SK-N-SH treated with all-trans-retinoic acid at 6 μM for 48 hours (cell line): Measurements from ENCODE around the gene NSUN5.
A peak's percentile ranks its signal among the peaks of the same experiment; 100 is the strongest.

Experiments used
- ATAC-seq: fragments of 200-7000 bp; cut with Tn5 transposase; 3 replicates; pipeline ENCODE4 v1.9.1; 2020; ENCODE audit warnings: mild to moderate bottlenecking, moderate library complexity
- ARNTL ChIP-seq: fragments of 450-650 bp; formaldehyde crosslinking; IDR thresholded peaks from 2 replicates; pipeline ENCODE4 v1.5.0; 2020; ENCODE audit warnings: low read depth, mild to moderate bottlenecking, moderate library complexity, borderline replicate concordance
- BACH2 ChIP-seq: fragments of 250-450 bp; sonication (Bioruptor Pico); IDR thresholded peaks from 2 replicates; pipeline ENCODE4 v1.9.0; 2021; ENCODE audit warnings: mild to moderate bottlenecking, borderline replicate concordance
- CSDC2 ChIP-seq: fragments of 250-450 bp; sonication (Bioruptor Pico); IDR thresholded peaks from 2 replicates; pipeline ENCODE4 v1.5.0; 2020; ENCODE audit warnings: mild to moderate bottlenecking, moderate library complexity
- ESRRG ChIP-seq: fragments of 250-450 bp; sonication (Bioruptor Pico); IDR thresholded peaks from 2 replicates; pipeline ENCODE4 v1.6.1; 2021; ENCODE audit warnings: mild to moderate bottlenecking
- GLIS3 ChIP-seq: fragments of 250-450 bp; sonication (Bioruptor Pico); IDR thresholded peaks from 2 replicates; pipeline ENCODE4 v1.5.0; 2020; ENCODE audit warnings: mild to moderate bottlenecking, moderate library complexity
- OSR1 ChIP-seq: fragments of 250-450 bp; sonication (Bioruptor Pico); IDR thresholded peaks from 2 replicates; pipeline ENCODE4 v1.8.0; 2022; ENCODE audit warnings: moderate library complexity, mild to moderate bottlenecking, inconsistent platforms
- PPARA ChIP-seq: fragments of 250-450 bp; sonication (Bioruptor Pico); IDR thresholded peaks from 2 replicates; pipeline ENCODE4 v1.5.0; 2020; ENCODE audit warnings: mild to moderate bottlenecking, borderline replicate concordance
- RARB ChIP-seq: fragments of 250-450 bp; sonication (Bioruptor Pico); IDR thresholded peaks from 2 replicates; pipeline ENCODE4 v1.8.0; 2021; ENCODE audit warnings: mild to moderate bottlenecking, moderate library complexity
- SNAI2 ChIP-seq: fragments of 250-450 bp; sonication (Bioruptor Pico); IDR thresholded peaks from 2 replicates; pipeline ENCODE4 v1.5.0; 2020; ENCODE audit warnings: mild to moderate bottlenecking, moderate library complexity
- TCF4 ChIP-seq: fragments of 250-450 bp; sonication (Bioruptor Pico); IDR thresholded peaks from 2 replicates; pipeline ENCODE4 v1.8.0; 2021; ENCODE audit warnings: mild to moderate bottlenecking, moderate library complexity, borderline replicate concordance
- ZC3H10 ChIP-seq: fragments of 250-450 bp; sonication (Bioruptor Pico); IDR thresholded peaks from 2 replicates; pipeline ENCODE4 v1.5.1; 2021; ENCODE audit warnings: mild to moderate bottlenecking, moderate library complexity
- ZFP3 ChIP-seq: fragments of 250-450 bp; sonication (Bioruptor Pico); IDR thresholded peaks from 2 replicates; pipeline ENCODE4 v1.5.0; 2020; ENCODE audit warnings: mild to moderate bottlenecking, moderate library complexity
- ZFP30 ChIP-seq: fragments of 450-650 bp; formaldehyde crosslinking; IDR thresholded peaks from 2 replicates; pipeline ENCODE4 v1.5.0; 2022; ENCODE audit warnings: mild to moderate bottlenecking, moderate library complexity
- ZNF70 ChIP-seq: fragments of 450-650 bp; formaldehyde crosslinking; IDR thresholded peaks from 2 replicates; pipeline ENCODE4 v1.5.0; 2020; ENCODE audit warnings: mild to moderate bottlenecking, moderate library complexity
- ZNF8 ChIP-seq: fragments of 450-650 bp; formaldehyde crosslinking; IDR thresholded peaks from 2 replicates; pipeline ENCODE4 v1.5.0; 2020; ENCODE audit warnings: mild to moderate bottlenecking, moderate library complexity
- TF ChIP-seq, protein P1 (sequence below): fragments of 250-450 bp; sonication (Bioruptor Pico); IDR thresholded peaks from 2 replicates; pipeline ENCODE4 v1.8.0; 2020; ENCODE audit warnings: mild to moderate bottlenecking, moderate library complexity, borderline replicate concordance
- TF ChIP-seq, protein P2 (sequence below): fragments of 250-450 bp; sonication (Bioruptor Pico); IDR thresholded peaks from 2 replicates; pipeline ENCODE4 v1.8.0; 2021; ENCODE audit warnings: low read depth, mild to moderate bottlenecking, moderate library complexity, borderline replicate concordance
- TF ChIP-seq, protein P3 (sequence below): fragments of 250-450 bp; sonication (Bioruptor Pico); IDR thresholded peaks from 2 replicates; pipeline ENCODE4 v1.5.0; 2020; ENCODE audit warnings: mild to moderate bottlenecking, moderate library complexity
- TF ChIP-seq, protein P4 (sequence below): fragments of 250-450 bp; sonication (Bioruptor Pico); IDR thresholded peaks from 2 replicates; pipeline ENCODE4 v1.5.1; 2020; ENCODE audit warnings: low read depth, mild to moderate bottlenecking, moderate library complexity
- TF ChIP-seq, protein P5 (sequence below): fragments of 250-450 bp; sonication (Bioruptor Pico); IDR thresholded peaks from 2 replicates; pipeline ENCODE4 v1.5.1; 2021; ENCODE audit warnings: mild to moderate bottlenecking, moderate library complexity

NSUN5 gene

DNA sequence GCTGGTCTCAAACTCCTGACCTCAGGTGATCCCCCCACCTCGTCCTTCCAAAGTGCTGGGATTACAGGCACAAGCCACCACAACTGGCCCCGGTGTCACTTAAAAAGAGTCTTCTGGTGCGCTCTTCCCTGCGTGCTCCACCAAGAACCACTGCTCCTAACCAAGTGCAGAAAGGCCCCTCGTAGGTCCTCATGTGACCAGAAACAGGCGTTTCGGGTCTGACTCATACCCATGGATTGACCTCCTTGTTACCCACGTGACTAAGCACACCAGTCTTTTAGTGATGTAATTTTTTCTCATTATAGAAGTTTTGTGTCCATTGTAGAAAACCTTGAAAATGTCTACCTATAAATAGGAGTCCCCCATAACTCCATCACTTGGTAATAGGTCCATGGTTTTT is 33.3 kb upstream of the NSUN5 start:
- ATAC-seq: peak; percentile 58
- no peak for TF ChIP-seq ZC3H10 (CRISPR knock-in tag)
- TF ChIP-seq CSDC2 (CRISPR knock-in tag): no peak
- no peak for TF ChIP-seq RARB (CRISPR knock-in tag)
- TF ChIP-seq ARNTL (CRISPR knock-in tag): no peak
- TF ChIP-seq, protein P1, sequence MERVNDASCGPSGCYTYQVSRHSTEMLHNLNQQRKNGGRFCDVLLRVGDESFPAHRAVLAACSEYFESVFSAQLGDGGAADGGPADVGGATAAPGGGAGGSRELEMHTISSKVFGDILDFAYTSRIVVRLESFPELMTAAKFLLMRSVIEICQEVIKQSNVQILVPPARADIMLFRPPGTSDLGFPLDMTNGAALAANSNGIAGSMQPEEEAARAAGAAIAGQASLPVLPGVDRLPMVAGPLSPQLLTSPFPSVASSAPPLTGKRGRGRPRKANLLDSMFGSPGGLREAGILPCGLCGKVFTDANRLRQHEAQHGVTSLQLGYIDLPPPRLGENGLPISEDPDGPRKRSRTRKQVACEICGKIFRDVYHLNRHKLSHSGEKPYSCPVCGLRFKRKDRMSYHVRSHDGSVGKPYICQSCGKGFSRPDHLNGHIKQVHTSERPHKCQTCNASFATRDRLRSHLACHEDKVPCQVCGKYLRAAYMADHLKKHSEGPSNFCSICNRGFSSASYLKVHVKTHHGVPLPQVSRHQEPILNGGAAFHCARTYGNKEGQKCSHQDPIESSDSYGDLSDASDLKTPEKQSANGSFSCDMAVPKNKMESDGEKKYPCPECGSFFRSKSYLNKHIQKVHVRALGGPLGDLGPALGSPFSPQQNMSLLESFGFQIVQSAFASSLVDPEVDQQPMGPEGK: no peak
- no peak for TF ChIP-seq GLIS3 (CRISPR knock-in tag)
- TF ChIP-seq OSR1 (CRISPR knock-in tag): no peak
- TF ChIP-seq BACH2 (CRISPR knock-in tag): no peak
- TF ChIP-seq ESRRG: no peak
- TF ChIP-seq, protein P2, sequence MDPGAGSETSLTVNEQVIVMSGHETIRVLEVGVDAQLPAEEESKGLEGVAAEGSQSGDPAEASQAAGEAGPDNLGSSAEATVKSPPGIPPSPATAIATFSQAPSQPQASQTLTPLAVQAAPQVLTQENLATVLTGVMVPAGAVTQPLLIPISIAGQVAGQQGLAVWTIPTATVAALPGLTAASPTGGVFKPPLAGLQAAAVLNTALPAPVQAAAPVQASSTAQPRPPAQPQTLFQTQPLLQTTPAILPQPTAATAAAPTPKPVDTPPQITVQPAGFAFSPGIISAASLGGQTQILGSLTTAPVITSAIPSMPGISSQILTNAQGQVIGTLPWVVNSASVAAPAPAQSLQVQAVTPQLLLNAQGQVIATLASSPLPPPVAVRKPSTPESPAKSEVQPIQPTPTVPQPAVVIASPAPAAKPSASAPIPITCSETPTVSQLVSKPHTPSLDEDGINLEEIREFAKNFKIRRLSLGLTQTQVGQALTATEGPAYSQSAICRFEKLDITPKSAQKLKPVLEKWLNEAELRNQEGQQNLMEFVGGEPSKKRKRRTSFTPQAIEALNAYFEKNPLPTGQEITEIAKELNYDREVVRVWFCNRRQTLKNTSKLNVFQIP (CRISPR knock-in tag): no peak
- TF ChIP-seq PPARA: no peak
- TF ChIP-seq, protein P3, sequence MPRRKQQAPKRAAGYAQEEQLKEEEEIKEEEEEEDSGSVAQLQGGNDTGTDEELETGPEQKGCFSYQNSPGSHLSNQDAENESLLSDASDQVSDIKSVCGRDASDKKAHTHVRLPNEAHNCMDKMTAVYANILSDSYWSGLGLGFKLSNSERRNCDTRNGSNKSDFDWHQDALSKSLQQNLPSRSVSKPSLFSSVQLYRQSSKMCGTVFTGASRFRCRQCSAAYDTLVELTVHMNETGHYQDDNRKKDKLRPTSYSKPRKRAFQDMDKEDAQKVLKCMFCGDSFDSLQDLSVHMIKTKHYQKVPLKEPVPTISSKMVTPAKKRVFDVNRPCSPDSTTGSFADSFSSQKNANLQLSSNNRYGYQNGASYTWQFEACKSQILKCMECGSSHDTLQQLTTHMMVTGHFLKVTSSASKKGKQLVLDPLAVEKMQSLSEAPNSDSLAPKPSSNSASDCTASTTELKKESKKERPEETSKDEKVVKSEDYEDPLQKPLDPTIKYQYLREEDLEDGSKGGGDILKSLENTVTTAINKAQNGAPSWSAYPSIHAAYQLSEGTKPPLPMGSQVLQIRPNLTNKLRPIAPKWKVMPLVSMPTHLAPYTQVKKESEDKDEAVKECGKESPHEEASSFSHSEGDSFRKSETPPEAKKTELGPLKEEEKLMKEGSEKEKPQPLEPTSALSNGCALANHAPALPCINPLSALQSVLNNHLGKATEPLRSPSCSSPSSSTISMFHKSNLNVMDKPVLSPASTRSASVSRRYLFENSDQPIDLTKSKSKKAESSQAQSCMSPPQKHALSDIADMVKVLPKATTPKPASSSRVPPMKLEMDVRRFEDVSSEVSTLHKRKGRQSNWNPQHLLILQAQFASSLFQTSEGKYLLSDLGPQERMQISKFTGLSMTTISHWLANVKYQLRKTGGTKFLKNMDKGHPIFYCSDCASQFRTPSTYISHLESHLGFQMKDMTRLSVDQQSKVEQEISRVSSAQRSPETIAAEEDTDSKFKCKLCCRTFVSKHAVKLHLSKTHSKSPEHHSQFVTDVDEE: no peak
- no peak for TF ChIP-seq TCF4
- TF ChIP-seq, protein P4, sequence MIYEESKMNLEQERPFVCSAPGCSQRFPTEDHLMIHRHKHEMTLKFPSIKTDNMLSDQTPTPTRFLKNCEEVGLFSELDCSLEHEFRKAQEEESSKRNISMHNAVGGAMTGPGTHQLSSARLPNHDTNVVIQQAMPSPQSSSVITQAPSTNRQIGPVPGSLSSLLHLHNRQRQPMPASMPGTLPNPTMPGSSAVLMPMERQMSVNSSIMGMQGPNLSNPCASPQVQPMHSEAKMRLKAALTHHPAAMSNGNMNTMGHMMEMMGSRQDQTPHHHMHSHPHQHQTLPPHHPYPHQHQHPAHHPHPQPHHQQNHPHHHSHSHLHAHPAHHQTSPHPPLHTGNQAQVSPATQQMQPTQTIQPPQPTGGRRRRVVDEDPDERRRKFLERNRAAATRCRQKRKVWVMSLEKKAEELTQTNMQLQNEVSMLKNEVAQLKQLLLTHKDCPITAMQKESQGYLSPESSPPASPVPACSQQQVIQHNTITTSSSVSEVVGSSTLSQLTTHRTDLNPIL (CRISPR knock-in tag): no peak
- TF ChIP-seq, protein P5, sequence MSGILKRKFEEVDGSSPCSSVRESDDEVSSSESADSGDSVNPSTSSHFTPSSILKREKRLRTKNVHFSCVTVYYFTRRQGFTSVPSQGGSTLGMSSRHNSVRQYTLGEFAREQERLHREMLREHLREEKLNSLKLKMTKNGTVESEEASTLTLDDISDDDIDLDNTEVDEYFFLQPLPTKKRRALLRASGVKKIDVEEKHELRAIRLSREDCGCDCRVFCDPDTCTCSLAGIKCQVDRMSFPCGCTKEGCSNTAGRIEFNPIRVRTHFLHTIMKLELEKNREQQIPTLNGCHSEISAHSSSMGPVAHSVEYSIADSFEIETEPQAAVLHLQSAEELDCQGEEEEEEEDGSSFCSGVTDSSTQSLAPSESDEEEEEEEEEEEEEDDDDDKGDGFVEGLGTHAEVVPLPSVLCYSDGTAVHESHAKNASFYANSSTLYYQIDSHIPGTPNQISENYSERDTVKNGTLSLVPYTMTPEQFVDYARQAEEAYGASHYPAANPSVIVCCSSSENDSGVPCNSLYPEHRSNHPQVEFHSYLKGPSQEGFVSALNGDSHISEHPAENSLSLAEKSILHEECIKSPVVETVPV (CRISPR knock-in tag): no peak
- no peak for TF ChIP-seq ZFP3
- TF ChIP-seq SNAI2 (CRISPR knock-in tag): no peak

DNA sequence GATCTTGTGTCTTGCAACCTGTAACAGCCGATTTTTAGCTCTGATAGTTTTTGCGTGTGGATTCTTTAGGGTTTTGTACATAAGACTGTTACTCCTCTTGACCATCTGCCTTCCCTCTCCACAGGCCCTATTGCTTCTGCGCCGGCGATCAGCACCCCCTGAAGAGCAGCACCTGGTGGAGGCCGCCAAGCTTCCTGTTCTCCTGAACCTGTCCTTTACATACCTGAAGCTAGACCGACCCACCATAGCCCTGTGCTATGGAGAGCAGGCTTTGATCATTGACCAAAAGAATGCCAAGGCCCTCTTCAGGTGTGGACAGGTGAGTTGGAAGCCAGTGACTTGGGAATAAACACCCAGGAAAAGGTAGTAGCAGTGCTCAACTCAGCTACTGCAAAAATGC is 31.9 kb upstream of the NSUN5 start:
- TF ChIP-seq OSR1 (CRISPR knock-in tag): no peak
- TF ChIP-seq ZNF8 (CRISPR knock-in tag): no peak
- no peak for TF ChIP-seq BACH2 (CRISPR knock-in tag)
- TF ChIP-seq ZFP3: no peak
- no peak for TF ChIP-seq ZNF70 (CRISPR knock-in tag)
- no peak for TF ChIP-seq RARB (CRISPR knock-in tag)
- TF ChIP-seq ESRRG: no peak
- TF ChIP-seq ZFP30: no peak
- no peak for TF ChIP-seq ZC3H10 (CRISPR knock-in tag)
- TF ChIP-seq, protein P2 (CRISPR knock-in tag): no peak
- TF ChIP-seq TCF4: no peak
- no peak for TF ChIP-seq SNAI2 (CRISPR knock-in tag)
- TF ChIP-seq, protein P1: no peak
- TF ChIP-seq, protein P5 (CRISPR knock-in tag): no peak
- TF ChIP-seq ARNTL (CRISPR knock-in tag): no peak
- ATAC-seq: no peak
